ENCODE results near the gene AGPS.
"Not testable (repeated sequence)": the region's sequence is repeated elsewhere in the genome, so short reads cannot be mapped to it uniquely, and the experiment has no call there.

Gene AGPS

GRCh38 chr2:177422271-177422670 lies 29.7 kb downstream of the AGPS start:
- no peak for DNase-seq (ENCODE audit: low read depth in 2 of 2)

- DNase-seq (ENCODE audit: low read depth in 2 of 2) = not testable (repeated sequence)
Measured at GRCh38 chr2:177424120-177424519, 31.5 kb downstream of the AGPS start.

- not testable (repeated sequence) for DNase-seq (ENCODE audit: low read depth in 2 of 2)
Measured at GRCh38 chr2:177424620-177425019, 32.0 kb downstream of the AGPS start.

GRCh38 chr2:177427316-177427715 lies 34.7 kb downstream of the AGPS start:
- DNase-seq (ENCODE audit: low read depth in 2 of 2) = no peak

- DNase-seq (ENCODE audit: low read depth in 2 of 2) = not testable (repeated sequence)
Measured at GRCh38 chr2:177427936-177428335, 35.4 kb downstream of the AGPS start.

- DNase-seq (ENCODE audit: low read depth in 2 of 2) = no peak
Measured at GRCh38 chr2:177429688-177430325, 37.2 kb downstream of the AGPS start.

GRCh38 chr2:177430411-177430810 lies 37.8 kb downstream of the AGPS start:
- no peak for DNase-seq (ENCODE audit: low read depth in 2 of 2)

GRCh38 chr2:177431111-177431725 lies 38.6 kb downstream of the AGPS start:
- DNase-seq (ENCODE audit: low read depth in 2 of 2) = not testable (repeated sequence)

GRCh38 chr2:177432703-177433102 lies 40.1 kb downstream of the AGPS start:
- no peak for DNase-seq (ENCODE audit: low read depth in 2 of 2)

- no peak for DNase-seq (ENCODE audit: low read depth in 2 of 2)
Measured at GRCh38 chr2:177433402-177433801, 40.8 kb downstream of the AGPS start.

GRCh38 chr2:177434475-177434874 lies 41.9 kb downstream of the AGPS start:
- no peak for DNase-seq (ENCODE audit: low read depth in 2 of 2)

GRCh38 chr2:177445200-177445599 lies 52.6 kb downstream of the AGPS start:
- no peak for DNase-seq (ENCODE audit: low read depth in 2 of 2)

GRCh38 chr2:177448031-177448430 lies 55.5 kb downstream of the AGPS start:
- no peak for DNase-seq (ENCODE audit: low read depth in 2 of 2)

GRCh38 chr2:177449159-177449558 lies 56.6 kb downstream of the AGPS start:
- no peak for DNase-seq (ENCODE audit: low read depth in 2 of 2)

- DNase-seq (ENCODE audit: low read depth in 2 of 2) = no peak
Measured at GRCh38 chr2:177455187-177455586, 62.6 kb downstream of the AGPS start.

- not testable (repeated sequence) for DNase-seq (ENCODE audit: low read depth in 2 of 2)
Measured at GRCh38 chr2:177459756-177460155, 67.2 kb downstream of the AGPS start.

- no peak for DNase-seq (ENCODE audit: low read depth in 2 of 2)
Measured at GRCh38 chr2:177460973-177461585, 68.5 kb downstream of the AGPS start.

GRCh38 chr2:177464549-177464948 lies 72.0 kb downstream of the AGPS start:
- DNase-seq (ENCODE audit: low read depth in 2 of 2) = no peak

- DNase-seq (ENCODE audit: low read depth in 2 of 2) = no peak
Measured at GRCh38 chr2:177465400-177466138, 73.0 kb downstream of the AGPS start.

- no peak for DNase-seq (ENCODE audit: low read depth in 2 of 2)
Measured at GRCh38 chr2:177466337-177467195, 74.0 kb downstream of the AGPS start.

- no peak for DNase-seq (ENCODE audit: low read depth in 2 of 2)
Measured at GRCh38 chr2:177467646-177468045, 75.1 kb downstream of the AGPS start.

- no peak for DNase-seq (ENCODE audit: low read depth in 2 of 2)
Measured at GRCh38 chr2:177471990-177472389, 79.4 kb downstream of the AGPS start.
